Lung (tissue), 12 donors: ENCODE data around the gene FOXO3. TPM values are rescaled to one million over a fixed set of nuclear protein-coding genes. Genes with fewer than 3 reads are reported as not detected.
A peak's percentile ranks its signal among the peaks of the same experiment; 100 is the strongest.

Experiments
- ATAC-seq: fragments of 200-7000 bp; cut with Tn5 transposase; one replicate; pipeline ENCODE4 v1.9.1; 2020; ENCODE audit warnings: moderate number of reproducible peaks; ENCODE audit not compliant: insufficient read depth, low FRiP score
- DNase-seq, 3 donors: peaks; one replicate each; pipeline ENCODE4 v3.0.0-alpha.2; 2013 to 2017
- H3K27ac ChIP-seq, 2 donors: one replicate each; pipeline ENCODE4 v1.5.1; 2013; ENCODE audit warnings: mild to moderate bottlenecking in 2 of 2, moderate library complexity in 2 of 2, control low read depth in 1 of 2, inconsistent platforms in 1 of 2, low read depth in 1 of 2, low read length in 1 of 2
- H3K27me3 ChIP-seq, 3 donors: one replicate each; pipeline ENCODE4 v1.5.1; 2013; ENCODE audit warnings: low read length in 2 of 3; ENCODE audit not compliant: control insufficient read depth in 3 of 3, insufficient read depth in 3 of 3
- H3K36me3 ChIP-seq, 4 donors: one replicate each; pipeline ENCODE4 v1.5.1; 2013; ENCODE audit warnings: low read length in 4 of 4, mild to moderate bottlenecking in 1 of 4, moderate library complexity in 1 of 4; ENCODE audit not compliant: control insufficient read depth in 4 of 4, insufficient read depth in 4 of 4
- H3K4me1 ChIP-seq, 5 donors: one replicate each; pipeline ENCODE4 v1.5.1; 2013; ENCODE audit warnings: low read length in 5 of 5, mild to moderate bottlenecking in 2 of 5, moderate library complexity in 1 of 5; ENCODE audit not compliant: control insufficient read depth in 5 of 5, insufficient read depth in 5 of 5
- H3K4me3 ChIP-seq: one replicate; pipeline ENCODE4 v1.5.1; 2013; ENCODE audit warnings: mild to moderate bottlenecking, control low read depth, moderate library complexity
- H3K9ac ChIP-seq, 2 donors: one replicate each; pipeline ENCODE4 v1.5.1; 2013; ENCODE audit warnings: low read length in 2 of 2, control low read depth in 1 of 2; ENCODE audit not compliant: insufficient read depth in 1 of 2
- H3K9me3 ChIP-seq, 4 donors: one replicate each; pipeline ENCODE4 v1.5.1; 2013; ENCODE audit warnings: low read length in 3 of 4, mild to moderate bottlenecking in 1 of 4, moderate library complexity in 1 of 4; ENCODE audit not compliant: control insufficient read depth in 4 of 4, insufficient read depth in 3 of 4
- CTCF ChIP-seq: IDR thresholded peaks from 2 replicates; pipeline ENCODE4 v1.5.1; 2012; ENCODE audit warnings: mild to moderate bottlenecking; ENCODE audit errors: control extremely low read depth, extremely low read depth
- WGBS, 2 donors: extraction: QIAGEN DNeasy Blood & Tissue Kit; methylation state at CpG; one replicate each; pipeline ENCODE4 v1.1.7; 2013; 5-methylcytosine and 5-hydroxymethylcytosine counted together
- polyA plus RNA-seq, 2 donors: library from polyadenylated mRNA; stranded (reverse); fragments of 200-250 nt; gene quantifications; one replicate each; pipeline ENCODE4 v1.2.1, GENCODE V29; 2013
- total RNA-seq, 2 donors: library from RNA; depleted of rRNA in 1 of 2; stranded (reverse); fragments of >200 nt in 1 of 2; gene quantifications; one replicate each; pipeline ENCODE4 v1.2.1, GENCODE V29; 2014 to 2021
- donor health status: control.
- donor health status: control.
- donor health status: Bipolar disorder and iron deficiency.
- donor health status: healthy.
- donor health status: DM: yes; HTN: yes; CAD: no.

Gene FOXO3
- total and polyA plus RNA-seq, 4 donors, result 12.1 to 101 (median 40.0) TPM

GRCh38 chr6:108671175-108671574 is 110.5 kb downstream of the FOXO3 start:
- peaks cover 2 to 4% (median 3%) of the 10 kb centered on the region in 4 donors for H3K36me3 ChIP-seq
- H3K4me1 ChIP-seq, result peaks cover 13 to 63% (median 29%) of the 10 kb centered on the region in 5 donors
- no peak for TF ChIP-seq CTCF
- H3K27ac ChIP-seq, result no peak overlapping the region
- no peak overlapping the region for H3K9ac ChIP-seq
- ATAC-seq (no peak), DNase-seq (no peak)
- 73 to 82% methylated on average over 2 of the region's 2 CpGs for WGBS, 2 donors
- no peaks in the 10 kb centered on the region for H3K27me3 ChIP-seq
- no peak overlapping the region for H3K4me3 ChIP-seq
- no peaks in the 10 kb centered on the region for H3K9me3 ChIP-seq

GRCh38 chr6:108671790-108672189 is 111.1 kb downstream of the FOXO3 start:
- no peak for ATAC-seq
- Histone ChIP-seq H3K9me3 (no peaks in the 10 kb centered on the region), H3K27me3 (no peaks in the 10 kb centered on the region), H3K36me3 (peaks cover 0 to 4% (median 1%) of the 10 kb centered on the region in 4 donors), H3K4me3 (no peak overlapping the region), H3K9ac (no peak overlapping the region), H3K4me1 (peaks cover 13 to 64% (median 29%) of the 10 kb centered on the region in 5 donors), H3K27ac (no peak overlapping the region)
- no peak for TF ChIP-seq CTCF
- DNase-seq, result no peak
- WGBS, 2 donors, result 86 to 94% methylated on average over 4 of the region's 4 CpGs

- no peaks in the 10 kb centered on the region for H3K27me3 ChIP-seq
- H3K27ac ChIP-seq, result no peak overlapping the region
- H3K36me3 ChIP-seq, result peaks cover 0 to 4% (median 1%) of the 10 kb centered on the region in 4 donors
- DNase-seq (no peak), ATAC-seq (no peak)
- 48 to 73% methylated on average over 3 of the region's 3 CpGs for WGBS, 2 donors
- no peaks in the 10 kb centered on the region for H3K9me3 ChIP-seq
- H3K4me1 ChIP-seq, result peaks cover 12 to 69% (median 33%) of the 10 kb centered on the region in 5 donors
- no peak for TF ChIP-seq CTCF
- no peak overlapping the region for H3K4me3 ChIP-seq
- H3K9ac ChIP-seq, result no peak overlapping the region
Measured at GRCh38 chr6:108672641-108673040, 111.9 kb downstream of the FOXO3 start.

GRCh38 chr6:108673153-108673552 is 112.4 kb downstream of the FOXO3 start:
- DNase-seq (no peak), ATAC-seq (no peak)
- Histone ChIP-seq H3K27ac (peak overlapping the region in 1 of 2 donors; percentile 69), H3K9ac (no peak overlapping the region), H3K36me3 (peaks cover 0 to 2% (median 1%) of the 10 kb centered on the region in 4 donors), H3K4me3 (no peak overlapping the region), H3K27me3 (no peaks in the 10 kb centered on the region), H3K4me1 (peaks cover 8 to 64% (median 31%) of the 10 kb centered on the region in 5 donors), H3K9me3 (no peaks in the 10 kb centered on the region)
- WGBS, 2 donors, result 89% methylated on average over 6 of the region's 6 CpGs
- TF ChIP-seq CTCF, result no peak
